22Rv1 (cell line): ENCODE data around the gene PRKCB.

Source experiments
- H3K27ac ChIP-seq: fragments of 450-650 bp; 2 replicates; pipeline ENCODE4 v1.5.1; 2017
- CTCF ChIP-seq: fragments of 450-650 bp; IDR thresholded peaks from 2 replicates; pipeline ENCODE4 v1.5.1; 2017; ENCODE audit warnings: mild to moderate bottlenecking
- ZFX ChIP-seq: fragments of 450-650 bp; IDR thresholded peaks from 2 replicates; pipeline ENCODE4 v1.6.1; 2017; ENCODE audit warnings: antibody characterized with exemption, borderline replicate concordance

PRKCB gene

GRCh38 chr16:23968176-23968575 is 132.4 kb downstream of the PRKCB start:
- no peak overlapping the region for H3K27ac ChIP-seq
- TF ChIP-seq ZFX (no peak), CTCF (no peak)

- H3K27ac ChIP-seq, result no peak overlapping the region
- no peak for TF ChIP-seq ZFX
- TF ChIP-seq CTCF, result no peak
Observed at GRCh38 chr16:23969468-23970297, 133.9 kb downstream of the PRKCB start.

GRCh38 chr16:23974223-23974622 is 138.4 kb downstream of the PRKCB start:
- no peak for TF ChIP-seq CTCF
- no peak for TF ChIP-seq ZFX
- H3K27ac ChIP-seq, result no peak overlapping the region

GRCh38 chr16:23975293-23975692 is 139.5 kb downstream of the PRKCB start:
- TF ChIP-seq ZFX, result no peak
- TF ChIP-seq CTCF, result no peak

GRCh38 chr16:23976091-23976490 is 140.3 kb downstream of the PRKCB start:
- TF ChIP-seq CTCF (no peak), ZFX (no peak)
- H3K27ac ChIP-seq, result no peak overlapping the region

More at GRCh38 chr16:23975293-23975692, 139.5 kb downstream of the PRKCB start:
- H3K27ac ChIP-seq, result no peak overlapping the region

GRCh38 chr16:23976524-23976923 is 140.7 kb downstream of the PRKCB start:
- TF ChIP-seq CTCF, result no peak
- no peak for TF ChIP-seq ZFX
- no peak overlapping the region for H3K27ac ChIP-seq

- no peak overlapping the region for H3K27ac ChIP-seq
- TF ChIP-seq CTCF (no peak), ZFX (no peak)
Observed at GRCh38 chr16:23979441-23979840, 143.7 kb downstream of the PRKCB start.
